GM21619 (cell line): ENCODE data around the gene ZNHIT6.
"Not testable (repeated sequence)": the region's sequence is repeated elsewhere in the genome, so short reads cannot be mapped to it uniquely, and the experiment has no call there.

Source experiments
- ATAC-seq: cut with Tn5 transposase; IDR thresholded peaks from one replicate; pipeline ENCODE4 v1.9.1; 2021; ENCODE audit not compliant: unreplicated experiment

ZNHIT6 gene

DNA sequence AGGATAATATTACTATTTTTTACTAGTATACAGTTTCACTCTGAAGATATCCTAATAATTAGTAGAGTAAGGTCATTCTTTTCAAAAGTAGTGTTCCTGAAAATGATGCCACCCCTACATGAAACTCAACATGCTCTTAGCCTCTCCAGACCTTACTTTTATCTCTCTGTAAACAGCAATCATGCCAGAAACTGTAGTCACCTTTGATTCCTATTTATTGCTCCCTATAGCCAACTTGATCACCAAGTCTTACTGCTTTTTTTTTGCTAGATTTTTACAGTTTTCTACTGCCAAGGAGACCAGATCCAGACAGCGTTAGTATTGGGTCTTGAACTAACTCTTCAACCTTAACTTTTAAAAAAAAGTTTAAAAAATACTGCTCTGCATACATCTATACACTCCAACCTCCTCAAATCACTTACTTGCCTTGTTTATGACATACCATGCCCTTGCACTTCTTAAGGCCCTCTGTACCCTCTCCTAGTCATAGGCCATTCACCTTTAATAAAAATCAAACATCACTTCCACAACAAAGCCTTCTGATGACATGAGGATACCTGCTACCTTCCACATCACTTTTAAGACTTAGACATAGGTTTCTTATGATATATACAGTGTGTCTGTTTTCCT is 36.1 kb downstream of the ZNHIT6 start:
- ATAC-seq, result no peak

DNA sequence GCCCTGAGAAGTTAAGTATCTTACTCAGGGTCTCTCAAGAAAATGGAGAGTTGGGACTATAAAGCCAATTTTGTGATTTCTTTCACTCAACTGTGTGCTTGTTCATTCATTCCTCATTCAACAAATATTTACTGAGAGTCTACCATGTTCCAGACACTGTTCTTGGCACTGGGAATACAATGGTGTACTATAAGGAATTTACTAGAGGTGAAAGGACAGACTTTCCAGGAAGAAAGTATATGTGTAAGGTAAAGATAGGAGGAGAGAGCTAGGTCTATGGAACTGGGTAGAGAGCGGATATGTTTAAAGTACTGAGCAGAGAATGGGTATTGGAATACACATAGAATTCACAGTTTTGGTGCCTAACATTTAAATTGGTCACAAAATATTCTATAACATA is 42.3 kb downstream of the ZNHIT6 start:
- ATAC-seq, result no peak

DNA sequence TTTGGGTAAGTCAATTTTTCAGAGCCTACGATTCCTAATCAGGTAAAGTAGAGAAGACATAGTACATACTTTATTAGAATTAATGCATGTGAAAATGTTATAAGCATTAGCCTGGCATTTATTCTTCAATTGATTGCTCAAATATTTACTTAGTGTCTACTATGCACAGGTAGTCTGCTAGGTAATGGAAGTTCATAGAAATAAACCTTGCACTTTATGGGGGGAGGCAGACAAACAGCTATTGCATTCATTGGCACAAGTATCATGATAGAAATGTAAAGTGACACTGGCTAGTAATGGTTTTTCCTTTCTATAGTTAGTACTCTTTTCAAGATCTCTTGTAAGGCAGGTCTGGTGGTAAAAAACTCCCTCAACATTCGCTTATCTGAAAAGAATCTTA is 44.9 kb downstream of the ZNHIT6 start:
- no peak for ATAC-seq

DNA sequence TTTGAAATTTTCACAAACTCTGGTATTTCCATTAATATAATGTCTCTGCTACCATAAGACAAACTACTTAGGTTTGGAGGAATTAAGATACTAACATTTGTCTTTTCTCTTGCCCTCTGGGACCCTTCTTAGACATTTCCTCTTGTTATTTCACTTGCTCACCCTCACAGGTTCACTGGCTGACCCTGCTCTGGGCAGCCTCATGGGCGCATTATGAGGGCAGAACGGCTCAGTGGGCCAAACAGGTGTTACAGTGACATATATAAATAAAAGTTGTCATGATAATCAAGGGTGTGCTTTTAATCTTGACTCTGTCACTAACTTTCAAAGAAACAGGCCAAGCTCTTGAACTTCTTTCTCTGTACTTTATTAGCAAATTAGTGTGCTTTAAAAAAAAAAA is 46.5 kb downstream of the ZNHIT6 start:
- no peak for ATAC-seq

DNA sequence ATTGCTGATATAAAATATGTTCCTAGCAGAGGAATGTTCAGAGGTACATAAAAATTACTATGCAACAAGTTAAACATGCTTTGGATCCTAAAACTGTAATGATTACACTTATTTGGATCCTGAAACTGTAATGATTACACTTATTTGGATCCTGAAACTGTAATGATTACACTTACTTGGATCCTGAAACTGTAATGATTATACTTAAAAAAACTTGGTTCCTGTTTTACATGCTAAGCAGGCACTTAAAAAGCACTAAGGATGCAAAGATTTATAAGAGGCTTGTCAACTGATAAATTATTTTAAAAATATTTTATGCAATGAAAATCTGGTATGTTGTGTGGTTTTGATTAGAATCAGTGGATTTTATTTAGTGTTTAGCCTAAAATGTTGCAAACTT is 47.7 kb downstream of the ZNHIT6 start:
- no peak for ATAC-seq

DNA sequence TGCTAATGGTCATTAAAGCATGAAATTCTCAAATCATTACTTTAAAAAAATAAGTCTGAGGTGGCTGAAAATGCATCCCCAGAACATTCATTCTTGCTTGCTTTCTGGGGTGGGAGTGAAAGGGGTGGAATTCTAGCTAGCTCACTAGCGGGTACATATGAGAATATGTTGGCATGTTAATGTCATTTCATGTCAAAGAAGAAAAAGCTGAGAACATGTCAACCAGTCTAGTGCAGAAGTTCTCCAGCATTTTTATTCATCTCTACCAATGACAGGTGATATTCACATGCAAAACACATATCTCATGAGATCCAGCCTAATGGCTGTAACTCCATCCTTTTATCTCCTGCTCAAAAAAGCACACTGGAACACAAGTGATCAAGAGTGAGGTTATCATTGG is 49.1 kb downstream of the ZNHIT6 start:
- ATAC-seq, result no peak

DNA sequence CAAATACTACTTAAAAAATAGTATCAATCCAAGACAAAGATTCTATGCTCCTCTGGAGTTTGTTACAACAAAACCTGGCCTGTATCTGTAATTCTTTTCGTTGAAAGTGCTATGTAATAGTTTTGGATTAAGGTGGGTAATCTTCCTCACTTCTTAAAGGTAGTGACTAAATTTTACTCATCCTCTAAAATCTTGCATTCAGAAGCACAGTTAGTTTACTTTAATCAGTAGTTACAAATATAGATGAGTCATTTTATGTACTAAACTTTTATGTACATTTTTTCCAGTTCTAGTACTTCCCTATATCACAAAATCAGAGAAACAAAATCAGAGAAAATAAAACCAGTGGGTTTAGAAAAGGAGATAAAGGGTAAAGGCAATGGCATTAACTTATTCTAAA is 51.3 kb downstream of the ZNHIT6 start:
- no peak for ATAC-seq

DNA sequence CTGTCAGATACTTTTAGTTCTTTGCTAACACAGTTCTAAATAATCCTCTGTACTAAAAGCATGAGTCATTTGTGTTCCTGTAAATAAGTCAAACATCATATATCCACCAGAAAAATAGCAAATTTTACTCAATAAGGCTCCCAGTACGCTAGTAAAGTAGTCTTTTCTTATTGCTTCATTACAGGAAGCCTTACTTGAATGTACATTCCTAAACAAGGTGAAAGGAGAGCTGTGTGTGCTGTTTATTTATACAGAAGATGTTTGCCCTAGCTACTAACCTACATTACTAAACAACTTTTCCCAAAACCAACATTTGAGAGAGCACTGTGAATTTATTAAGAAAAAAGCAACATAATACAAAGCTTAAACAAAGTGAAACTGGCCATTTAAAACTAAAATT is 52.0 kb downstream of the ZNHIT6 start:
- ATAC-seq, result no peak

DNA sequence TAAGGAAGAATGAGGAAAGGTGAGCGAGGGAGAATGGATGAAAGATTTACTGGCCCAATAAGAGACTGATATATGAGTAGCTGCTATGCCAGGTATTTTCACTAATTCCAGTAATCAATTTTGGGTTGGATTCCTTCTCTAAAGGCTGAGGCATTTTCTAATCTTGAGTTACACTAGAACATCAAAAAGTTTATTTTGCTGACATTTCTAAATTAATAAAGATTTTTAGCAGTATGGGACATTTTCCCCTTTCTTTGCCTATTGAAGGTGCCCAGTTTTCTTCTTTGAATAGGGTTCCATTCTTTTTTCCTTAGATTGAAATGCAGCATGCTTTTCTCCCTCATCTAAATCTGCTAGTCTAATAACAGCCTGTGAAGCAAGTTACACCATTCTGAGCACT is 52.9 kb downstream of the ZNHIT6 start:
- no peak for ATAC-seq

DNA sequence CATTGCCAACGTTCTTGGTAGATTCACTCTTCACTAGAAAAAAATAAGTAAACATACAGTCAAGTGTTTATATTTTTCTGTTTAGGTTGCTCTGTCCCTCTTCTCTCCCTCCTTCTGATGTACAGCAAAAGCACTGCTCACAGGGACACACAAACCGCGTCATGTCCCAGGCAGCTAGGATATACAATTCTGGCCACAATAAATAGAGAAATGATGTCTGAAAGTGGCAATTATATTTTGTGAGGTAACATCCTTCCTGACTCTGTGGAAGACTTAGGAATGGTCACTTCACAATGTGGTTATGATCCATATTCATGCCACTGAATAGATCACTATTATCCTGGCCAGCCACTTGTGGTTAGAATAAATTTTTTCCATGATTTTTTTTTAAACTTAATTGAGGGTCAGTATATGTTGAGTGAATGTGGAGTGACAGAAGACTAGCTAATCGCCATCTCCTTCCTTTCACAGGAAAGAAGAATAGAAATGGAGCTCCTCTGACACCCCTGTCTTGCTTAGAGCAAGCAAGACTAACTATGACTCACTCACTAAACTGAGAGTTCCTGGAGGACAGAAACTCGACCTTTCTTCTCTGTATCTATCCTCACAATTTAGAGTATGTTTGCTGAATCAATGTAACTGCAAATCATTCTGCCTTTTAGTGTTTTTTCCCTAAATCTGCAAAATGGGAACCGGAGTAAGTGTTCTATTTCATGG is 54.0 kb downstream of the ZNHIT6 start:
- no peak for ATAC-seq

DNA sequence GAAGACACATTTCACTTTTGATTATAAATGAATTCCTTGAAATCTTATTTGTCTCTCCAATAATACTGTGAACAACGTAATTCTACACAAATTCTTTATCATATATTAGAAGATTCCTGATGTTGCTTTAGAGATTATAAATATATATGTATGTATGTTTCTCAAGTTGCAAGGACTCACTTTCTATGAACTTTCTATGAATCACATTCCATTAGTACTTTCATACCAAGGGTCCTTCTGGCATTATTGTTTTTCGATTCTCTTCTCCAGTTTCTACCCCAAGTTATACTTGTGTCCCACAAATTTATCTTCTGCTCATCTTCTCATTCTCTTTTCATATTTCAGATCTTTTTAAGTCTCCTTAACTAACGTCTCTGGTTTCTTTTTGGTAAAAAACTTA is 55.9 kb downstream of the ZNHIT6 start:
- no peak for ATAC-seq

DNA sequence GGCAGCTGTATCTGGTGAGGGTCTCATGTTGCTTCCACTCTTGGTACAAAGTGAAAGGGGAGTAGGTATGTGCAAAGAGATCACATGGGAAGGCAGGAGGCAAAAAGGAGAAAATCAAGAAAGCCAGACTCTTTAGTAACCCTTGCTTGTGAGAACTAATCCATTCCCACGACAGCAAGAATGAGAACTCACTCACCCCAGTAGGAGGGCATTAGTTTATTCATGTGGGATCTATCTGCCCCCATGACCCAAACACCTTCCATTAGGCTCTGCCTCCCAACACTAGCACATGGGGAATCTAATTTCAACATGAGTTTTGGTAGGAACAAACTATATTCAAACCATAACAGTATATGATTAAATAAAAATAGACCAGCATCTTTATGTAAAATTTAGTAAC is 57.6 kb downstream of the ZNHIT6 start:
- no peak for ATAC-seq

DNA sequence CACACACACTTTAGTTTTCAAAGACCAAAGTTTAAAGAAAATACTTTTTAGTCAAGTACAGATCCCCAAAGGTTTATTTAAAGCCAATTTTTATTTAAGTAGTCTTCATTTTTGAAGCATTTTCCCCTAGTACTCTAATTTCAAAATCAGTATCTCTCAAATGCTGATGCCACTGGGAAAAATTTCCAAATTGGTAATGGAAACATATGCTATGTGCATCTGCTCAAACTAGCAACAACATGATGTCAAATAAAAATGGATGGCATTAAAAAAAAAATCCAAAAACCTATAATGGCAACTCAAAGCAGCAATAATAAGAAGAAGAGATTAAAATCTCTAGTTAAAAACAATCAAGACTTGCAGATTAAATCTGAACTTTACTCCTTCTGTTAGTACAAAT is 58.6 kb downstream of the ZNHIT6 start:
- ATAC-seq, result no peak

DNA sequence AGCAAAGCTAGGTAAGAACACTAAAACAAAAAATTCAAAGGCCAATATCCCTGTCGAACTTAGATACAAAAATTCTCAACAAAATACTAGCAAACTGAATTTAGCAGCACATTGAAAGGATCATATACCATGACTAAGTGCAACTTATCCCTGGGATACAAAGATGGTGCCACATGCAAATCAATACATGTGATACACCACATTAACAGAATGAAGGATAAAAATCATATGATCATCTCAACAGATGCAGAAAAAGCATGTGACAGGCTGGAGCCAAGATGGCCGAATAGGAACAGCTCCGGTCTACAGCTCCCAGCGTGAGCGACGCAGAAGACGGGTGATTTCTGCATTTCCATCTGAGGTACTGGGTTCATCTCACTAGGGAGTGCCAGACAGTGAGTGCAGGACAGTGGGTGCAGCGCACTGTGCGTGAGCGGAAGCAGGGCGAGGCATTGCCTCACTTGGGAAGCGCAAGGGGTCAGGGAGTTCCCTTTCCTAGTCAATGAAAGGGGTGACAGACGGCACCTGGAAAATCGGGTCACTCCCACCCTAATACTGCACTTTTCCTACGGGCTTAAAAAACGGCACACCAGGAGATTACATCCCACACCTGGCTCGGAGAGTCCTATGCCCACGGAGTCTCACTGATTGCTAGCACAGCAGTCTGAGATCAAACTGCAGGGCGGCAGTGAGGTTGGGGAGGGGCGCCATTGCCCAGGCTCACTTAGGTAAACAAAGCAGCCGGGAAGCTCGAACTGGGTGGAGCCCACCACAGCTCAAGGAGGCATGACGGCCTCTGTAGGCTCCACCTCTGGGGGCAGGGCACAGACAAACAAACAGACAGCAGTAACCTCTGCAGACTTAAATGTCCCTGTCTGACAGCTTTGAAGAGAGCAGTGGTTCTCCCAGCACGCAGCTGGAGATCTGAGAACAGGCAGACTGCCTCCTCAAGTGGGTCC is 66.4 kb downstream of the ZNHIT6 start:
- not testable (repeated sequence) for ATAC-seq

DNA sequence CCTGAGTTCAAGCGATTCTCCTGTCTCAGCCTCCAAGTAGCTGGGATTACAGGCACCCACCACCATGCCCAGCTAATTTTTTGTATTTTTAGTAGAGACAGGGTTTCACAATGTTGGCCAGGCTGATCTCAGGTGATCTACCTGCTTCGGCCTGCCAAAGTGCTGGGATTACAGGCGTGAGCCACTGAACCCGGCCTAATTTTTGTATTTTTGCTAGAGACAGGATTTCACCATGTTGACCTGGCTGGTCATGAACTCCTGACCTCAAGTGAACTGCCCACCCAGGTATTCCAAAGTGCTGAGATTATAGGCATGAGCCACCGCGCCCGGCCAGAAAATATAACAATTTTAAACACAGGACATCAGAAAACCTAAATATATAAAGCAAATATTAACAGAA is 68.3 kb downstream of the ZNHIT6 start:
- ATAC-seq, result not testable (repeated sequence)

DNA sequence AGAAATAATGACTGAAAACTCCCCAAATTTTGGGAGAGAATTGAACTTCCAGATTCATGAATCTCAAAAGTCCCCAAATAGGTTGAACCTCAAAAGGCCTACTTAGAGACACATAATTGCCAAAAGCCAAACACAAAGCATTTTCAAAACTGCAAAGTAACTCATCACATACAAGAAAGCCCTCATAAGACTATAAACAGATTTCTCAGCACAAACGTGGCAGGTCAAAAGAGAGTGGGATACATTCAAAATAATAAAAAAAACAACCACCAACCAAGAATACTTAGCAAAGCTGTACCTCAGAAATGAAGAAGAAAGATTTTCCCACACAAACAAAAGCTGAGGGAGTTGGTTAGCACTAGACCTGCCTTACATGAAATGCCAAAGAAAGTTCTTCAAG is 69.8 kb downstream of the ZNHIT6 start:
- ATAC-seq, result no peak

DNA sequence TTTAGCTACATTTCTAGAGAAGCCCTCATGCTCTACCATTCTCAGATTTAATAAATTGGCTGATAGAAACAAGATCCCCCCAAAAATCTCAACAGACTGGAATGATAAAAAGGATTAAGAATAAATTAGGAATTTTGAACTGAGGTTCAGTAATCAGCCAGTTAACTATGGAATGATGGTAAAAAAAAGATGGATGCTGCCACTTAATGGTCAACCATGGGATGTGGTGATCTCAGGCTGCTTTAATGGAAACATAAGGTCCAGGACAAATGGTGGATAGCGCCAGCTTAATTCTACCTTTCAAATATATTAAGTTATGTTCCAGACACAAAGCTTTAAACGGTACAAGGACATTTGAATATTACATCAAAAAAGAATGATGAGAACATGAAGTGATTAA is 77.7 kb downstream of the ZNHIT6 start:
- ATAC-seq, result no peak

DNA sequence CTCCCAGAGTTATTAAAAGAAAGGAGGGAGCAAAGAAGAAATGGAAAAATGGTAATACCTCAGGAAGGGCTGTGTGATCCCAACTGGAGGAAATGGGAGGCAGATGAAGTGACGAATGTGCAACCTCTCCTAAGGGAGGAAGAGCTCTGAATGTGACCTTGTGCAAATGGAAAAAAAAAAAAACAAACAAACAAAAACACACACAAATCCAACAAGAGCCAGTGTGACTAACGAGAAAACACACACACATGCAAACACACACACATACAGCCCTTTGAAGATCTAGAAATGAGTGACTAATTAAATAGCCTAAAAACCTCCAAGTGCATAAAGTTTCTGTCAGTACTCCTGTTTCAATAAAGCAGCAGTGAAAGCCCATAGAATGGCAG is 78.7 kb downstream of the ZNHIT6 start:
- no peak for ATAC-seq

DNA sequence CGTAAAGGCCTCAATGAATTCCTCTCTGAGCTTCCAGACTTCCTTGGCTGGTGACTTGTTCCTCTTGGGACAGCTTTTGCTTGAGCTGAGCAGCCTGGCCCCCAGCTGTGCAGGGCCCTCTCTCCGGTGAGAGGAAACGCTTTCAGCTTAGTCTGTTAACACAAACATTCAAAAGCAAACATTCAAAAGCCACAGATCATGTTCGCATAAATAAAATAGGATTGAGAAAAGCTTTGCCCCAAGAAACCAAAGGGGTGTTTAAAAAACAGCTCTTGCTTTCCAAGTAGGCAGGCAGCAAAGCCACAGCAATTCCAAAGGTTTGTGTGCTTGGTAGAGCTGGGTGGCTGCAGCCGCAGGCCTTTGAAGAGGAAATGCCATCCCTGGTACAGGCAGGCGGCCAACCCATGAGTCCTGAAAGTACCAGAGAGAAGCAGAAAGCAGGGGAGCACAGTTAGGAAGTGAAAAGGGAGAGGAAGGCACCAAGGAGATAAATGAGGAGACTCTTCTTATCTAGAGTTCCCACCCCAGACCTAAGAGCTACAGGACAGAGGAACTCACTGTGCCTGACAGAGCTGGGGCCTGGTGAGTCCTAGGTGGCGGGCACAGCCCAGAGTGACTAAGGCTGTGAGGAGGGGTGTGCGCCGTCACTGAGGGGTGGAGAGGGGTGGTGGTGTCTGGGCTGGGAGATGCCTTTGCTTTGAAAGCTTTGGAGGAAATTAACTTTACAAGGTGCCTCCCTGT is 79.3 kb downstream of the ZNHIT6 start:
- no peak for ATAC-seq

DNA sequence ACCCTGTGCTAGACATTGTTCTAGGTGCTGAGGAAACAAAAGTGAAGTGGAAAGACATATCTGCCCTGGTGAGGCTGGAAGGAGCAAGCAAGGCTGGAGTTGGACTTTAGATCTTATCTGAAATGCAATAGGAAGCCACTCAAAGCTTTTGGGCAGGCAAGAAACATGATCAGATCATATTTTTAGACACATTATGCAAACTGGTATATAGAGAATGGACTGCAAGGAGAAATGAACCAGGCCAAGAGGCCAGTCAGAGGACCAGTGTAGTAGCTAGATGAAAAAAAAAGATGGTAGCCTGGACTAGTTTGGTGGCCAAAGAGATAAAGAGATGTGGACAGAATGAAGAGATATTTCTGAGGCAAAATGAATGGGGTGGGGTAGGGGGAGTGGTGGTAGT is 81.4 kb downstream of the ZNHIT6 start:
- no peak for ATAC-seq

DNA sequence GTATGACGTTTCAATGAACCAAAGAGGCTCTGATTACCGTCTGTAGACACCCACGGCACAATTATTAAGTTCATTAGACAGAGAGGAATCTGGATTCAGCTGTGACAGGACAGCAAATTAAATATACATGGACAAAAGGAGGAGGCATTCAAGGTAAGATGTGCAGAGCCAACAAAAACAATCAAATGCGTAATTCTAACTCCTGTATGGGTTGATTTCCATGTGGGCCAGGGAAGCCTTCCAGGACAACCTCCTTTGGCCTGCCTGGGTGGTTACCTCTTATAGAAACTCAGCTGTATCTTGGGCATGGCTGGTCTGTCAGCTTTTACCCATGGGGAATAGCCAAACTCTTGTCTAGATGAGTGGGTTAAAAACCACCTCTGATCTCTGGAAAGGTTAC is 83.9 kb downstream of the ZNHIT6 start:
- no peak for ATAC-seq
